HL-60/S4 (cell line): ENCODE data around the gene UTF1.

ENCODE experiments used
- in situ Hi-C: fragments of 300-500 bp; cut with MboI; formaldehyde crosslinking; loops from 2 replicates; pipeline ENCODE4 v1.14.3; 2022; ENCODE audit warnings: low sequenced_read_pairs

The UTF1 gene, protein sequence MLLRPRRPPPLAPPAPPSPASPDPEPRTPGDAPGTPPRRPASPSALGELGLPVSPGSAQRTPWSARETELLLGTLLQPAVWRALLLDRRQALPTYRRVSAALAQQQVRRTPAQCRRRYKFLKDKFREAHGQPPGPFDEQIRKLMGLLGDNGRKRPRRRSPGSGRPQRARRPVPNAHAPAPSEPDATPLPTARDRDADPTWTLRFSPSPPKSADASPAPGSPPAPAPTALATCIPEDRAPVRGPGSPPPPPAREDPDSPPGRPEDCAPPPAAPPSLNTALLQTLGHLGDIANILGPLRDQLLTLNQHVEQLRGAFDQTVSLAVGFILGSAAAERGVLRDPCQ

GRCh38 chr10:133230044-133230361, at the start of gene UTF1:
Gene UTF1 (plus strand): TSS chr10:133230217. CDS start chr10:133230289, 72 bp downstream.
- in situ Hi-C loops, result no loop called here

DNA sequence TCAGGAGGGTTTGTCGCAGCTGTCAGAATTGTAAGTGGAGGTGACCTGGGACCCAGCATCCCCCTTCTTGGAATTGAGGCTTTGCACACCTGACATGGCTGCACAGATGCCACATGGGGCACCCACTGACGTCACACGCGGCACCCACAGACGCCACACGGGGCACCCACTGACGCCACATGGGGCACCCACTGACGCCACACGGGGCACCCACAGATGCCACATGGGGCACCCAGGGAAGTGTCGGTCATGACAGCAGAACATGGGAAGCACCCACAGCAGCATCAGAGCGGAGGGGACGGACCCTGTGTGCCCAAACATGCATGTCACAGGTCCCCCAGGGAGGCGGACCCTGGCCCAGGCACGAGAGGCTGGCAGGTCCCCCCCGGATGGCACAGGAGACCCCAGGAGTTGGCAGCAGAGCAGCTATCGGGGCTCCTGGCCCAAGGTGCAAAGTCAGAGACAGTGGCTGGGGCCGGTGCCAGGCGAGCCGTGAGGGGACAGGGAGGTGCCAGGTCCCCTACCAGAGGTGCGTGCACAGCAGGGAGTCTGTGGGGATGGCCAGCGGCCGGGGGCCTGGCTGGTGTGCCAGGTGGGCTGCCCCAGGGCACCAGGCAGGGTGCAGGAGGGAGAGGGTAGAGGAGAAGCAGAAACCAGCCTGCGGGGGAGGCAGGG, 48.9 kb upstream of the UTF1 start:
- in situ Hi-C loops, result no loop called here

GRCh38 chr10:133182190-133182589, 47.8 kb upstream of the UTF1 start:
- in situ Hi-C loops, result no loop called here

GRCh38 chr10:133182791-133183645, 47.0 kb upstream of the UTF1 start:
- in situ Hi-C loops, result no loop called here

DNA sequence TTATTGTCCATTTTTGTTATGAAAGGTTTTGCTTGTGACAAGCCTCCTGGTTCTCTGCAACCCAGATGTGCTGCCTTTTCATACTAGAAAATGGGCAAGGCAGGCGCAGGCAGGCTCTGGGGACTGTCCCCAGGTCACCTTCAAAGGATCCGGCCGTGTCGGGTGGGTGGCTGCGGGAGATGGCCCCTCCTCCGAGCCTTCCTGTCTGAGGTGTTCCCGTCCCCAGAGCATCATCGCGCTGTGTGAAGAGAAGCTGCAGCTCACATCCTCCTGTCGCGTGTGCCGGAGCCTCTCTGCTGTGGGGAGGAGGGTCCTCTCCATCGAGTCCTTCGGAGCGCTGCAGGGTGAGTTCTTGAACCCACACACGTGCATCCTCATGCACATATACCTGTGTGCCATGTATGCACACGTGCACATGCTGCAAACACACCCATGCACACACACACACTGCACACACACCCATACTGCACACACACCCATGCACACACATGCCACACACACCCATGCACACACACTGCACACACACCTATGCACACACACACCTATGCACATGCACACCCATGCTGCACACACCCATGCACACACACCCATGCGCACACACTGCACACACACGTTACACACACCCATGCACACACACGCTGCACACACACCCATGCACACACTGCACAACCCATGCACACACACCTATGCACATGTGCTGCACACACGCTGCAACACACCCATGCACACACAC, 46.2 kb upstream of the UTF1 start:
- in situ Hi-C loops, result no loop called here

- in situ Hi-C loops, result no loop called here
Observed at GRCh38 chr10:133184591-133185244, 45.3 kb upstream of the UTF1 start.

DNA sequence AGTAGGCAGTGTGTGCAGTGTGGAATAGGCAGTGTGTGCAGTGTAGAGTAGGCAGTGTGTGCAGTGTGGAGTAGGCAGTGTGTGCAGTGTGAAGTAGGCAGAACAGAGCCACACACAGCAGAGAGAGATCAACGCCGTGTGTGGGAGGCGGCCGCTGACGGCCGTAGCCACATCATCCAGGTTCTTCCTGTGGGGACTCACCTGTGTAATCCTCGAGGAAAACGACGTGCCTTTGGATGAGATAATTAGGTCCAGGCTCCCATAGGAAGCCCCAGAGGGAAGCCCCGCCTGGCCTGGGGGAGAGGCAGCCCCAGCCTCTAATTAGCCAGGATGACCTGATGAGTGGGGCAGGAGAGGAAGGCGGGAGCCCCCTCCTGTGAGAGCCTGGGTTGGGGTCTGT, 44.6 kb upstream of the UTF1 start:
- in situ Hi-C loops, result no loop called here

DNA sequence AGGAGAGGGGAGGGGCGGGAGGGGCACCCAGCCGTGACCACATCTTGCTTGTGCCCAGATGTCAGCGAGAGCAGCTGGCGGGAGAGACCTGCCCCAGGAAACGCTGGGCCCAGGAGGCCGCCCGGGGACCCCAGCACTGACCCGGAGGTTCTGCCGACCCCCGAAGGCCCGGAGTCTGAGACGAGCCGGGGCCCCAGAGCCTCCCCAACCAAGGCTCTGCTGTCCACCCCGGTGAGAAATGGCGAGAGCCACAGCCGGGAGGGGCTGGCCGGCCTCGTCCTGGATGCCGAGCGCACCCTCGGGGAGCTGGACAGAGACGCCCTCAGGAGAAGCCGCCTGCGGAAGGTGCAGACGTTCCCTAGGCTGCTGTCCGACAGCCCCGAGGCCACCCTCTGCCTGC, 44.1 kb upstream of the UTF1 start:
- in situ Hi-C loops, result no loop called here

DNA sequence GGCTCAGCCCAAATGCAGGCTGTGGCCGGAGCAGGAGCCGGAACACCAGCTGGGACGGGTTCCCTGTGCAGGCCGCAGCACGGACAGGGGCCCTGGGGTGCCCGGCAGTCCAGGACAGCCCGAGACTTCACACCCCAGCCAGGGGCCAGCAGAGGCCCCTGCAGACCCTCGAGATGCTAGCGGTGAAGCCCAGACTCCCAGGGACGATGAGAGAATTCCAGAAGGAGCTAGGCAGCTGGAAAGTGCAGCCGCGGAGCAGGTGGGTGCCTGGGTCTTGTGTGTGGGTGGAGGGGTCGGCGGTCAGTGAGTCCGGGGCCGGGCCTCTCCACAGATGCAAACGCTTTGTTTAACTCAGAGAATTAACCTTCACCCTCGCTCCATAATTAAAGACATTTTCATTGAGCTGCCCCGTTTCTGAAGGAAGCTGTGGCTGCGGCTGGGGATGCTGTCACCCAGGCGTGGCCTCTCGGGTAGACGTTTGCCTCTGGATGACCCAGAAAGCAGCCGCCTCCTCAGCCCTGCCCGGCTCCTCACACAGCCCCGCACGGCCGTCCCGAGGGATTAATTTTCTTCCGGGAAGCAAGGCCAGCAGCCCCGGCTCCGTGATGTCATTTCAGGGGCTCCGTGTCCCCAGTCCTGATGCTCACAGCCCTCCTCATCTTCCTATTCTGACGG, 43.5 kb upstream of the UTF1 start:
- in situ Hi-C loops, result no loop called here

GRCh38 chr10:133187091-133187905, 42.7 kb upstream of the UTF1 start:
- in situ Hi-C loops, result no loop called here

DNA sequence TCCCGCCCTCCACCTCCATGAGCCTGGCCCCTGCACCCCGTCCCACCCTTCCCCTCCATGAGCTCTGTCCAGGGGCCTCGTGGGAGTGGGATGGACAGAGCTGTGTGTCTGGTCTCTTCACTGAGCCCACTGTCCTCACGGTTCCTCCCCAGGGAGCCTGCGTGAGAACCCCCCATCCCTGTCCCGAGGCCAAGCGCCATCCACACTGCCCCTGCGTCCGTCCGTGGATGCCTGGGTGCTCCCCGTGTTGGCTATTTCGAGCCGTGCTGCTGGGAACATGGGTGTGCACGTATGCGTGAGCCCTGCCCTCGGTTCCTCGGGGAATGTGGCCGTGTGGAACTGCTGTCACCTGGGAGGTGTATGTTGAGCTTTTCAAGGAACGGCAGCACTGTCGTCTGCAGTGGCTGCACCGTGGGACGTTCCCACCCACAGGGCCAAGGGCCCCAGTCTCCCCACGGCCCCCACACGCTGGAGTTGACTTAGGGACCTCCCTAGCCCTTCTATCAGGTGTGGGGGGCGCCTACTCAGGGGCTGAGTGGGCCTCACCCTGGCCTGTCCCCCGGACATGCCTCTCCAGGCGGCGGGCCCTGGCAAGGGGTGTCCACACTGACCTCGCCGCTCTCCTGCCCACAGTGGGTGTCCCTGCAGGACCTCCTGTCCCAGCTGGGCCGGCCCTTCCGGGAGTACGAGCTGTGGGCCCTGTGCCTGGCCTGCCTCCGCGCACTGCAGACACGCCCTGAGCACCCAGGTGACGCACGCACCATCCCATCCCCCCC, 41.9 kb upstream of the UTF1 start:
- in situ Hi-C loops, result no loop called here

DNA sequence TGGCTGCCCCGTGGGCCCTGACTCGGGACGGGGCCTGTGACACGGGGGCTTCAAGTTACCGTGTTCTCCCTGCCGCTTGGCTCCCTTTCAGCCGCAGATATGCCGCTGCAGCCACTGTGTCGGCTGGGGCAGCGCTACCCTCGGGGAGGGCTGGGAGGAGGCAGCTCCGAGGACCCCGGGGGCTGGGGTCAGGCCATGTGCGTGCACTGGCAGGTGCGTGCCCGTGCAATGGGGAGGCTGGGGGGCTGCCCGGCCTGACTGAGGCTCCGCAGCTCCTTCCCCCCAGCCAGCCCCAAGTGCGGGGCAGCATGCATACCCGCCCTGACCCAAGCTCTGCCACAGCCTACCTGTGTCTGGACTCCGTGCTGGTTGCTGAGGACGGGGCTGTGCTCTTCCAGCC, 40.8 kb upstream of the UTF1 start:
- in situ Hi-C loops, result no loop called here

- in situ Hi-C loops, result no loop called here
Observed at GRCh38 chr10:133189726-133190125, 40.3 kb upstream of the UTF1 start.

- in situ Hi-C loops, result no loop called here
Observed at GRCh38 chr10:133190225-133190624, 39.8 kb upstream of the UTF1 start.

DNA sequence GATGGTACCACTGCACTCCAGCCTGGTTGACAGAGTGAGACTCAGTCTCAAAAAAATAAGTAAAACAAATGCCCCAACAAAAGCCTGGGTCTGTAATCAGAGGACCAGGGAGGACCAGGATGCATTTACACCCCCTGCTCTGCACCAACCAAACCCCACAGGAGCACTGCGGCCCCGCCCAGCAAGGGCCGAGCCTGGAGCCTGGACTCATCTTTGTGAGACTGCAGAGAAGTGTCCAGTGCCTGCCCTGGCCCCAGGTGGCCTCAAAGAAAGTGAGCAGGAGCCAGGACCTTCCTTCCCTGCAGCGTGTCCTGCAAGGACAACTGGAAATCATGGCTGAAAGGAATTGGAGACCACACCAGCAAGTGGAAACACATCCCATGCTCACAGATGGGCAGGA, 38.4 kb upstream of the UTF1 start:
- in situ Hi-C loops, result no loop called here

DNA sequence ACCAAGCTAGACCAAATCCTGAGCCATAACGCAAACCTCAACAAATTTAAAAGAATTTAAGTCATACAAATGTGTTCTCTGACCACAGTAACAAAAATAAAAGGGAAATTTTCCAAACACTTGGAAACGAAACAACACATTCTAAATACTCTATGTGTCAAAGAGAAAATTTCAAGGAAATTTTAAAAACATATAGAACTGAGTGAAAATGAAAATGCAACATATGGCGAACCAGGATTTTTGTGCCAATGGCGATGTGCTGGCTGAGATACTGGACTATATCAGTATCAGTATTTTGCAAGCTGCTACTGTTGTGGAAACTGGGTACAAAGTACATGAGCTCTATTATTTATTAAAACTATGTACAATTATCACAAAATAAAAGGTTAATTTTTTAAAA, 35.9 kb upstream of the UTF1 start:
- in situ Hi-C loops, result no loop called here

DNA sequence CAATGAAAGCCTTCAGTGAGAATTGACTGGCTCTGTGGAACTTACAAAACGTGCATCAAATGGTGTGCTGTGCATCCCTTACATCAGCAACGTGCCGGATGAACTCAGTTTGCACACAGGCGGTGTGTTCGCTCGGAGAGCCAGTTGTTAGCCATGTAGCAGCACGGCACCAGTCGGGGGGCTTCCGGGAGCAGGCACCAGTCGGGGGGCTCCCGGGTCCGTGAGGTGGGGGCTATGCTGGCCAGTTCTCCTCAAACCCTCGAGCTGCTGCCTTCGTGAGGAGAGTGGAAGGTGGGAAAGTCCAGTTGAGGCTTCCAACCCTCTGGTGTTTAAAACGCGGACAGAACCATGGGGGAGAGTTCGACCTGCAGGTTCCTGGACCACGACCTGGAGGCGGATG, 34.9 kb upstream of the UTF1 start:
- in situ Hi-C loops, result no loop called here

- in situ Hi-C loops, result no loop called here
Observed at GRCh38 chr10:133195611-133196010, 34.4 kb upstream of the UTF1 start.
